ENCODE results near the gene EPB41L4A. TPM values are rescaled to one million over a fixed set of nuclear protein-coding genes. Genes with fewer than 3 reads are reported as not detected.

EPB41L4A gene
- total RNA-seq, 1 donor from 2014 or later: 30.6 TPM

DNA sequence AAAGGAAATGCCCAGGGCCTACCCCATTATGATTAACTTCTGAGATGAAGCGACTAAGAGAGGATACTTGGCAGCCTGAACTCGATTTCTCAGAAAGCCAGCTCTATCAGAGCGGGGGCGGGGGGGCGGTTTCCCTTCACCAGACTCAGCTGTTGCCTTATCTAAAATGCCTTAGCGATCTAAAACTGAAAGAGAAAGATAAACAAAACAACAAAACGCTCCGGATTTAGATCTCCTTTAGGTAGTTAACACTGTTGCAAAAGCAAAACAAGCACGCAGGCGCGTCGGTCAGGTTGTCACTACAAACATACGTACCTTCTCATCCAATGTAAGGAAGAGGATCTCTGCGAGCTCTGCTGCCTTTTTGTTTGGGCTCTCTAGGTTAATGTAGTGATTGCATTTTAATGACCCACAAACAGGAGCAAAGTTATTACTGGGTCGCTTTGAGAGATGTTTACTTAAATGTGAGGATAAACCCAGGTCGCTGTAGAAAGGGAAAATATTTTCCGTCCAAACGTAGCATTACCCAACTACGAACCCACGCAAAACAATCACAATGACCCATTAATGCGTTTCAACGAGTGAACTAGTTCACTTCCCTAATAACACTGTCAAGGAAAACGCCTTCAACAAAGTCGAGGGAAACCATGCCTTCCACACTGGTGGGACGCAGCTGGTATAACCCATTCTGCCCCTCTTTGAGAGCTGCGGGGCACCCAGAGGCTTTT is 982 bp downstream of the EPB41L4A start:
- DNase-seq (ENCODE audit: low read depth): no peak
- no peaks in the 10 kb centered on the region for H3K27me3 ChIP-seq (ENCODE audit: control insufficient read depth, insufficient read depth, low read length)
- H3K36me3 ChIP-seq (ENCODE audit: control insufficient read depth, insufficient read depth, low read length): no peaks in the 10 kb centered on the region
- no peak for TF ChIP-seq CTCF (IDR thresholded peaks at IDR 0.05; ENCODE audit: insufficient read depth, low read length, poor library complexity, severe bottlenecking)
- H3K4me3 ChIP-seq (ENCODE audit: low read depth, low read length): peak overlapping the region; percentile 81

DNA sequence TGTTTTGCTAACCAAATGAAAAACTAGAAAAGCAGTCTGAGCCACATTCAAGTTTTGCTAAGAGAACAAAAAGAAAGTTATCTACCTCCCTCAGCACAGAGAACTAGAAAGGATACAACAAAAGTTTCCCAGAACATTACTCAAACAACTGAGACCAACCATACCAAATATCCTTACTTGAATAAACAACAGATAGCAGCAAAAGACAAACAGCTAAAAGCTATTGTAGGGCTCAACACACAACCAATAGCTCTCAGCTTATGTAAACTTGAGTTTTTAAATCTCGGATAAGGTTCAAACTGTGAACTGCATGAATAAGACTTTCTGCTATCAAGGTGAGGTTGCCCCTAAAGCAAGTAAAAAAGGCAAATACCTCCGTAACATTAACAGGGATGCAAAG is 3.5 kb downstream of the EPB41L4A start:
- Histone ChIP-seq H3K36me3 (ENCODE audit: control insufficient read depth, insufficient read depth, low read length) (no peaks in the 10 kb centered on the region), H3K4me3 (ENCODE audit: low read depth, low read length) (no peak overlapping the region), H3K27me3 (ENCODE audit: control insufficient read depth, insufficient read depth, low read length) (no peaks in the 10 kb centered on the region)
- no peak for DNase-seq (ENCODE audit: low read depth)
- TF ChIP-seq CTCF (IDR thresholded peaks at IDR 0.05; ENCODE audit: insufficient read depth, low read length, poor library complexity, severe bottlenecking): no peak

GRCh38 chr5:112413611-112414010 is 5.5 kb downstream of the EPB41L4A start:
- H3K27me3 ChIP-seq (ENCODE audit: control insufficient read depth, insufficient read depth, low read length): no peaks in the 10 kb centered on the region
- no peak for TF ChIP-seq CTCF (IDR thresholded peaks at IDR 0.05; ENCODE audit: insufficient read depth, low read length, poor library complexity, severe bottlenecking)
- no peak overlapping the region for H3K4me3 ChIP-seq (ENCODE audit: low read depth, low read length)
- DNase-seq (ENCODE audit: low read depth): no peak
- no peaks in the 10 kb centered on the region for H3K36me3 ChIP-seq (ENCODE audit: control insufficient read depth, insufficient read depth, low read length)

DNA sequence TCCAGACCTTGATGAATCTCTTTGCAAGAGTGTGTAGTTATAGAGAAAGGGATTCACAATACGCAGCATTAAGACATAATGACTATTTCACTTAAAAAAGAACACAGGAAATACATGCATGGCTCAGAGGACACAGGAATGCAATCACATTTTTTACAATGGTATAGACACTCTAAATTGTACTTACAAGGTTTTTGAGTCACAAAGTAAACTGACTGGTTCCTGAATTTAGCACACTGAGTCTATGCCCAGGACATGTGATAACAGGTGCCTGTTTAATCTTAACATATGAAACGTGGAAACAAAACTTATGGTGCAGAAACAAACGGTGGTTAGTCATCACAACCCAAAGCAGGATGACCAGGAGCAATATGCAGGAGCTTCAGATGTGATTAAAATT is 6.7 kb downstream of the EPB41L4A start:
- Histone ChIP-seq H3K4me3 (ENCODE audit: low read depth, low read length) (no peak overlapping the region), H3K36me3 (ENCODE audit: control insufficient read depth, insufficient read depth, low read length) (no peaks in the 10 kb centered on the region), H3K27me3 (ENCODE audit: control insufficient read depth, insufficient read depth, low read length) (no peaks in the 10 kb centered on the region)
- peak; percentile 89 for DNase-seq (ENCODE audit: low read depth)
- TF ChIP-seq CTCF (IDR thresholded peaks at IDR 0.05; ENCODE audit: insufficient read depth, low read length, poor library complexity, severe bottlenecking): no peak

- H3K4me3 ChIP-seq (ENCODE audit: low read depth, low read length): no peak overlapping the region
- TF ChIP-seq CTCF (IDR thresholded peaks at IDR 0.05; ENCODE audit: insufficient read depth, low read length, poor library complexity, severe bottlenecking): no peak
- DNase-seq (ENCODE audit: low read depth): no peak
- no peaks in the 10 kb centered on the region for H3K36me3 ChIP-seq (ENCODE audit: control insufficient read depth, insufficient read depth, low read length)
- no peaks in the 10 kb centered on the region for H3K27me3 ChIP-seq (ENCODE audit: control insufficient read depth, insufficient read depth, low read length)
Observed at GRCh38 chr5:112411903-112412302, 7.2 kb downstream of the EPB41L4A start.

DNA sequence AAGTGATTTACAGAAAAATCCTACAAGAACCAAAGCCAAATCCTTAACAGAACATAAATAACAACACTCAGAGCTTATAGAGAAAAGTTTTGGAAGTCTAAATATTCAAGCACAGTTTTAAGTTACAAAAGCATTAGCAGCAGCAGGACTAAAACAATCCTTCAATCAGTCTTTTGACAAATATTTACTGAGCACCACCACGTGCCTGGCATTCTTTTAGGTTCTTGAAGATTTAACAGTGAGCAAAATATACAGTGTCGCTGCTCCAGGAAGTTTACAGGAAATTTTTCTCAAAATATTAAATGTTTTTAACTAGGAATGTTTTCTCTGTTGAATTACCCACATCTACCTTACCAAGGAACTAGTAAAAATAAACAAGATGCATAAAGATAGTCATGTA is 11.4 kb downstream of the EPB41L4A start:
- H3K27me3 ChIP-seq (ENCODE audit: control insufficient read depth, insufficient read depth, low read length): no peaks in the 10 kb centered on the region
- DNase-seq (ENCODE audit: low read depth): no peak
- TF ChIP-seq CTCF (IDR thresholded peaks at IDR 0.05; ENCODE audit: insufficient read depth, low read length, poor library complexity, severe bottlenecking): no peak
- H3K4me3 ChIP-seq (ENCODE audit: low read depth, low read length): no peak overlapping the region
- no peaks in the 10 kb centered on the region for H3K36me3 ChIP-seq (ENCODE audit: control insufficient read depth, insufficient read depth, low read length)

All from kidney epithelial cell (primary cell).